HEK293T (cell line): ENCODE data around the gene FGF2.

Experiments used
- ARNT ChIP-seq: fragments of 450-650 bp; IDR thresholded peaks from 2 replicates; pipeline ENCODE4 v1.6.1; 2017; ENCODE audit warnings: mild to moderate bottlenecking
- BHLHE40 ChIP-seq: fragments of 450-650 bp; IDR thresholded peaks from 2 replicates; pipeline ENCODE4 v1.6.1; 2016; ENCODE audit warnings: mild to moderate bottlenecking, moderate library complexity, borderline replicate concordance
- CTBP1 ChIP-seq: fragments of 450-650 bp; IDR thresholded peaks from 2 replicates; pipeline ENCODE4 v1.6.1; 2016; ENCODE audit warnings: borderline replicate concordance
- ELF4 ChIP-seq: fragments of 450-650 bp; IDR thresholded peaks from 2 replicates; pipeline ENCODE4 v1.6.1; 2017; ENCODE audit warnings: antibody characterized with exemption
- FOXA1 ChIP-seq: fragments of 450-650 bp; IDR thresholded peaks from 2 replicates; pipeline ENCODE4 v1.6.1; 2016; ENCODE audit warnings: mild to moderate bottlenecking
- FOXK2 ChIP-seq: fragments of 450-650 bp; IDR thresholded peaks from 2 replicates; pipeline ENCODE4 v1.6.1; 2016; ENCODE audit warnings: mild to moderate bottlenecking
- FOXM1 ChIP-seq: fragments of 450-650 bp; IDR thresholded peaks from 2 replicates; pipeline ENCODE4 v1.6.1; 2017; ENCODE audit warnings: mild to moderate bottlenecking, borderline replicate concordance
- LEF1 ChIP-seq: fragments of 450-650 bp; IDR thresholded peaks from 2 replicates; pipeline ENCODE4 v1.6.1; 2017; ENCODE audit warnings: mild to moderate bottlenecking, borderline replicate concordance
- NFRKB ChIP-seq: fragments of 450-650 bp; IDR thresholded peaks from 2 replicates; pipeline ENCODE4 v1.6.1; 2016; ENCODE audit warnings: mild to moderate bottlenecking, moderate library complexity
- SP1 ChIP-seq: fragments of 450-650 bp; IDR thresholded peaks from 2 replicates; pipeline ENCODE4 v1.6.1; 2017
- SUZ12 ChIP-seq: fragments of 450-650 bp; IDR thresholded peaks from 2 replicates; pipeline ENCODE4 v1.6.1; 2016; ENCODE audit warnings: mild to moderate bottlenecking
- TARDBP ChIP-seq: fragments of 450-650 bp; IDR thresholded peaks from 2 replicates; pipeline ENCODE4 v1.6.1; 2016
- ZNF384 ChIP-seq: fragments of 450-650 bp; IDR thresholded peaks from 2 replicates; pipeline ENCODE4 v1.6.1; 2016

DNA sequence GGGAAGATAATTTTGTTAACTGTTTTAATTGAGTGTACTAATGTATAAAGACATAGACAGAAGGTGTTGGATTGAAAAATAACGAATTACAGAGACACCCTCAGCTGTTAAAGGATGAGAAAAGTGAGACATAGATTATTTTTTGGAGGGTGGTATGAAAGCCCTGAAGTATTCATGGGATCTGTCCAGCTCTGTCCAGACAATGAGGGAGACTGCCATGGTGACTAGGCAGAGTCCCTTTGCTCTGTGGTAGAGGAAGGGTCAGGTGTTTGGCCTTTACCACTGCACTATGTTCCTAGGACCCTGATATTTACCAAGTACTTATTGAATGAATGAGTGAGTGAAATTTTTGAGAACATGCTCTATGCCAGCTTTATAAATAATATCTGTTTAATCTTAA is 11.4 kb downstream of the FGF2 start:
- TF ChIP-seq ZNF384 (no peak), ARNT (no peak), FOXM1 (no peak), NFRKB (no peak), FOXK2 (no peak), ELF4 (no peak), FOXA1 (no peak), SP1 (no peak), BHLHE40 (no peak), SUZ12 (no peak), CTBP1 (no peak), TARDBP (no peak), LEF1 (no peak)
